RPMI7951 (cell line): Measurements from ENCODE around the gene NDUFB10. TPM values are rescaled to one million over a fixed set of nuclear protein-coding genes. Genes with fewer than 3 reads are reported as not detected.
"Not testable (repeated sequence)": the region's sequence is repeated elsewhere in the genome, so short reads cannot be mapped to it uniquely, and the experiment has no call there.

Experiments used
- DNase-seq: peaks from one replicate; pipeline ENCODE4 v3.0.0-alpha.2; 2012; ENCODE audit warnings: low read depth
- total RNA-seq: library from RNA; depleted of rRNA; stranded (reverse); fragments of >200 nt; shearing (Covaris generic); gene quantifications from 2 replicates; pipeline ENCODE4 v1.2.3, GENCODE V29; 2014

The NDUFB10 gene
- total RNA-seq, 1 experiment from 2014 or later = 209 TPM

DNA sequence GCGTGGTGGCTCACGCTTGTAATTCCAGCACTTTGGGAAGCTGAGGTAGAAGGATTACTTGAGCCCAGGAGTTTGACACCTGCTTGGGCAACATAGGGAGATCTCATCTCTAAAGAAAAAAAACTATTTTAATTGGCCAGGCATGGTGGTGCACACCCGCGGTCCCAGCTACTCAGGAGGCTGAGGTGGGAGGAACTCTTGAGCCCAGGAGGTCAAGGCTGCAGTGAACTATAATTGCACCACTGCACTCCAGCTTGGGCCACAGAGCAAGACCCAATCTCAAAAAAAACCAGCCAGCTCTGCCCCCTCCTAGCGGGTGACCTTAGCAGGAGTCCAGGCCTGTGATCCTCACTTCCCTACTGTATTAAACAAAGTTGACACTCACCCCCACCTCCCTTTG is 35.2 kb upstream of the NDUFB10 start:
- no peak for DNase-seq

DNA sequence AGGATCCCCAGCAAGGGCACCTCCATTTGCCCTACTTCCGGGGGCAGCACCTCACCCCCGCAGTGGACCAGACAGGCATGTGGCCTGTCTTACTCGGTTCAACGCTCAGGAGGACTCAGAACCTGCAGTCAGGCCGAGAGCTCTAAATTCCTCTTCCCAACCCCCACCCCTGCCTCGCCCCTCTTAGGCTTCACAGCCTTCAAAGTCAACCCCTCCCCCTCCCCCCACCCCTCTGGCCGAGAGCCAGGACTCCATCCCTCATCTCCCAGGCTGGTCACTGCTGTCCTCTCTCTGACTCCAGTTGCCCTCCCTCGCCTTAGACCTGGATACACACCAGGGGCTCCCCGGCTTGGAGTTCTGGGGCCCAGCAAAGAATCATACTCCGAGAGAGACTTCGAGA is 33.1 kb upstream of the NDUFB10 start:
- no peak for DNase-seq

DNA sequence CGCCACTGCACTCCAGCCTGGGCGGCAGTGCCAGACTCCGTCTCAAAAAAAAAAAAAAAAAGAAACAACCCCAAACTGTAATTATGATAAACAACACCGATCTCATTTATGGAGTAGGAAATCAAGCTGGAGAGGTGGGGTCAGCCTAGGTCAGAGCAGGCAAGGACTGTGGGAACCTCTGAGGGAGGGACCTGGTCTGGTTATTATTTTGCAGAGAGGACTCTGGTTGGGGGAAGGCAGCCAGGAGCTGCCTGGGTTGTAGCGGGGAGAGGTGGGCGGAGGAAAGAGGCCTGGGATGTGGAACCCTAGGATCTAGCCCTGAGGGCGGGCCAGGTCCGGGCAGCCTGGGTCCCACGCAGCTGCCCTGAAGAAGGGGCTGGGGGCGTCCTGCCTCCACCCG is 30.2 kb upstream of the NDUFB10 start:
- peak; percentile 28 for DNase-seq

DNA sequence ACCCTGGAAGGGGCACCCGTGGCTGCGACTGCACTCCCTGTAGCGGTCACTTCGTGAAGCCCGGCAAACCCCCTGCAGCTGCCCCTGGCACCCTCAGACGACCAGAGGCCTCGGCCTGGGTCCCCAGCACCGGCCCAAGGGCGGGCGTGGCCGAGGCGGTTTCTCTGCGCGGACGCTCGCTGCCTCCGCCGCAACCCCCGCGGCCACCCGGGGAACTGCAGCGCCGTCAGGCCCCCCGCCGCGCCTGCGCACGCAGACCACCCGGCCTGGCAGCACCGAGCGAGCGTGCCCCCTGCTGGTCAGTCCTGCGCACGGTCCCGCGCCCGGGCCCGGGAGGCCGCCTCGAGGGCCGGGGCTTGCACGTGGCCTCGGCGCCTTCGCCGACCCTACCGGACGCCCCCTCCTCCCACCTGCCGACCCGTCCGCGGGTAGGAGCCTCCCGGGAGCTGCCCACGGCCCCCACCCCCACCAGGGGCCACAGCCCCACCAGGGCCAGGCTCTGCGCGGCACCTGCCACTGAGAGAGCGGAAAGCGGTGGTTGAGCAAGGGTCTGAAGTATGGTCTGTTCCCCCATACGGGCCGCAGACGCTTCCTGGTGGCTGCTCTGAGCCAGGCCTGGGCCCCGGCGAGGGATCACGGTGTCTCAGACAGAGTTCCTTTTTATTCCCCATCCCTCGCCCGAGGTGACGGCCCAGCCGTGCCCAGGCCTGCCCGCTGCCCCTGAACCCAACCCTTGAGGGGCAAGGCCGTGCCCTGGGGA is 29.6 kb upstream of the NDUFB10 start:
- peak; percentile 68 for DNase-seq

DNA sequence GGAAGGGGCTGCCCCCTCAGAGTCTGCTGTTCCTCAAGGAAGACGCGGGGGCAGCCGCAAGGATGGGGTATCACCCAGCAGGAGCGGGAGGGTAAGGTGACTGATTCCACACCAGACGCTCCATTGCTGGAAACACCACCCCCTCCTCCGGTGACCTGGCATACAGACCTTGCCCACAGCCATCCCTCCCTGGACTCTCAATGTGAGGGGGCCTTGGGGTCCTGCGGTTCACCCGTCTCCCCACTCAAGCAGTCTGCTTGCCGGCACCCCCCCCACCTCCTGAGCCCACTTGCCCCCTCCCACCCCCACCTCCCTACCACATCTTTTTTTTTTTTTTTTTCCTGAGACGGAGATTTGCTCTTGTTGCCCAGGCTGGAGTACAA is 29.0 kb upstream of the NDUFB10 start:
- no peak for DNase-seq

DNA sequence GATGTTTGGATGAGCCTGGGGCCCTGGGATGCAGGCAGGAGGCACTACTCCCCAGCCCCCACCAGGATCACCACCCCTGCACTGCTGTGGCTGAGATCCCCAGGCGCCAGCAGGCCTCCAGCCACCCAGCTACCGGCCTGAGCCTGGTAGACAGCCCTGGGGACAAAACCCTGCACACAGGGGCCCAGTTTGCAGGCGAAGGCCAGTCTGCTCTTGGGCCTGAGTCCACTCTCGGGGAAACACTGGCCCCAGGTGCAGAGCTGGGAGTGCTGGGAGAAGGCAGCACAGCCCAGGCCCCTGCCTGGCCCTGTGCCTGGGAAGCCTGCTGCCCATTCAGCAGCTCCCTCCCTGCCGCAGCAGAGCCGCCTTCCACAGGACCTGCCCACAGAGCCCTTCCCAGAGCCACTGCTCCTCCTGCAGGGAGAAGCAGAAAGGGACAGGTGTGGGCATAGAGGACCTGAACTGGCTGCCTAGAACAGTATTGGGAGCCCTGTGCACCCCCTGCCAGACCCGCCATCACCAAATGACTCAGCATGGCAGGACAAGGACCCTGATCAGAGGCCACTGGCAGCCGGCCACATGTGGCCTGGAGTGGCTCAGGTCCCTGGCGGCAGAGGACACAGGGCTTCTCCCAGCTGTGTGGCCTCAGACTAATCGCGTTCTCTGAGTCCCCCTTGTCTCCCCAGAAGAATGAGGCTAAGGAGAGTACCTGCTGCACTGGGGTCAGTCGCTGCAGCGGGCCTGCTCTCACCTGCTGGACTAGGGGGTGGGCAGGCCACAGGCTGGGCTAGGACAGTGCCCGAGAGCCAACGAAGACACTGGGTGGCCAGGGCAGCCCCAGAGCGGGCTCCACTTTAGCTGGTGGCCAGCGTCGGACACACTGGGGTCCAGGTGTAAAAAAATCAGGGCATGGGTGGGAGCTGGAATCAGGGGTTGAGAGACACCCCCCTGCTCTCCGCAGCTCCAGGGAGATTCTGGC is 27.0 kb upstream of the NDUFB10 start:
- DNase-seq = no peak

DNA sequence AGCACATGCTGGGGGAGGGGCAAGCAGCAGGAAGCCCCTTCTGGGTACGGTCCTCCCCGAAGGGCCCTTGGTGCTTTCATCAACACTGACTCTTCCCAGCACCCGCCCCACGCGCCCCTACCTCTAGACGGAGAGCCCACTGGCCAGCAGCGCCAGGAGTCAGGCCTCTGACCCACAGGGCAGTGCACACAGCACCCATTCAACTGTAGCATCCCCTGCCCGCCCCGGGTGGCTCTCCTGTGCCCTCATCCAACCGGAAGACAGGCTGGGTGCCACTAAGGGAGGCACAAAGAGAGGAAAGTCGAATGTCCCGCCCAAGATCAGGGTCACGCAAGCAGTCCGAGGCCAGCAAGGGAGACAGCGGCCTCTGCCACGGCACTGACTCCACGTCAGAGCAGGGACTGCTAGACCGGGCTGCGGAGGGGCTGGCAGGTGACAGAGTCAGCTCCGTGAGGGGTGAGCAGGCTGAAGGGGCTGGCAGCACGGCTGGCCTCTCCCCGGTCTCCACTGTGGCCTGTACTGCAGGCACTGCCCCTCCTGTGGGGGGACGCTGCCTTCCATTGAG is 26.2 kb upstream of the NDUFB10 start:
- DNase-seq = no peak

DNA sequence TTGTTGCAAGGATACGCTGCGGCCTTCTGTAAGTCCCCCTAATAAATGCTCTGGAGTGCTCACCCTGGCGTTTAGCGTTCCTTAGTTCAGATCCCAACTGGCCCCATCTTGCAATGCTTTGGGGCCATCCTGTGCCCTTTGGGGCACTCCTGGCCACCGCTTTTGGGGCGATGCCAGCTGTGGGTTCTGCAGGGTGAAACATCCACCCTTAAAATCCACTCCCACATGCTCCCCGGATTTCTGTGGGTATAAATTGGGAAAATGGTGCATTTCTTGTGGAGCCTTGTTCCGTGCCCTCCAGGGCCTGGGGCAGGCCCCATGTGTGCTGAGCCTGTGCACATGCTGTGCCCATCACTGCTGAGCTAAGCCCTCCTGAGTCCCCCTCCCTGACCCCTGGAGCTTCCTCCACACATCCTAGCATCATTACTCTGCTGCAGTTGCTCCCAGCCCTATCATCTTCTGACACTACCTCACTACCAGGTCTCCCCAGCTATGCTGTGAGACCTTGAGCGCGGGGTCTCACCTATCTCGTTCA is 22.3 kb upstream of the NDUFB10 start:
- no peak for DNase-seq

DNA sequence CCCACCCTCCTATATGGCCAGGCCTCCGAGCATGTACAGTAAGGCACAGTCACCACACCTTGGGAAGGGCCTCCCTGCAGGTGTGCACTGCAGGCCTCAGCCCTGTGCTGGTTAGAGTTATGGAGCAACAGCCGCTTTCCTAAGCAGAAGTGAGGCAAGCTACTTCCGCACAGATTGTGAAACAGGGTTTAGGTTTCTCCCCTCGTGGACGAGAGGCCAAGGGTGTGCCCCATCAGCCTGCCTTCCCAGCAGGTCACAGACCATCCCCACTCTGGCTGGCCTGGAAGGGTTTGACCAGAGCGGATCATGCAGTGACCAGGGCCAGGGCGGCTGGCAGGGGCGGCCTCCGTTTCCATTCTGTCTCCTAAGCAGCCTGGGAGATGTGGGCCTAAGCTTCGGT is 21.0 kb upstream of the NDUFB10 start:
- DNase-seq = no peak

DNA sequence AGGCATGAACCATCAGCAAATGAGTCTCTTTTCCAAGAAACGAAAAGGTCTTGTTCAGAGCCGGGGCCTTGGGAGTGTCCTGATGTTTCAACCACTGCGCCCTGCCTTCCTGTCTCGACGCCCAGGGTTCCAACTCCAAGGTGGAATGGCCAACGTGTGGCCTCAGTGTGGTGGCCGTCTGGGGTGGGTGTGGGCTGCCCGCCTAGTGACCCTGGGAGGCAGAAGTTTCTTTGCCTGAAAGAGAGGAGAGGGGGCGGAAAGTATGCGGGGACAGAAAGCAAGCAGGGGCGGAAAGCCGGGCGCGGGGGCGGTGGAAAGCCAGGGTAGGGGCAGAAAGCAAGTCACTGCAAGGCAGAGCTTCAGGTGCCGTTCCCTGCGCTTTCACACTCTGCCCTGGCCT is 20.4 kb upstream of the NDUFB10 start:
- DNase-seq = no peak

DNA sequence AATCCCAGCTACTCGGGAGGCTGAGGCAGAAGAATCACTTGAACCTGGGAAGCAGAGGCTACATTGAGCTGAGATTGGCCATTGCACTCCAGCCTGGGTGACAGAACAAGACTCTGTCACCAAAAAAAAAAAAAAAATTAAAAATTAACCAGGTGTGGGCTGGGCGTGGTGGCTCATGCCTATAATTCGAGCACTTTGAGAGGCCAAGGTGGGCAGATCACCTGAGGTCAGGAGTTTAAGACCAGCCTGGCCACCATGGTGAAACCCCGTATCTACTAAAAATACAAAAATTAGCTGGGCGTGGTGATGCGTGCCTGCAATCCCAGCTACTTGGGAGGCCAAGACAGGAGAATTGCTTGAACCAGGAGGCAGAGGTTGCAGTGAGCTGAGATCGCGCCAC is 19.5 kb upstream of the NDUFB10 start:
- not testable (repeated sequence) for DNase-seq

DNA sequence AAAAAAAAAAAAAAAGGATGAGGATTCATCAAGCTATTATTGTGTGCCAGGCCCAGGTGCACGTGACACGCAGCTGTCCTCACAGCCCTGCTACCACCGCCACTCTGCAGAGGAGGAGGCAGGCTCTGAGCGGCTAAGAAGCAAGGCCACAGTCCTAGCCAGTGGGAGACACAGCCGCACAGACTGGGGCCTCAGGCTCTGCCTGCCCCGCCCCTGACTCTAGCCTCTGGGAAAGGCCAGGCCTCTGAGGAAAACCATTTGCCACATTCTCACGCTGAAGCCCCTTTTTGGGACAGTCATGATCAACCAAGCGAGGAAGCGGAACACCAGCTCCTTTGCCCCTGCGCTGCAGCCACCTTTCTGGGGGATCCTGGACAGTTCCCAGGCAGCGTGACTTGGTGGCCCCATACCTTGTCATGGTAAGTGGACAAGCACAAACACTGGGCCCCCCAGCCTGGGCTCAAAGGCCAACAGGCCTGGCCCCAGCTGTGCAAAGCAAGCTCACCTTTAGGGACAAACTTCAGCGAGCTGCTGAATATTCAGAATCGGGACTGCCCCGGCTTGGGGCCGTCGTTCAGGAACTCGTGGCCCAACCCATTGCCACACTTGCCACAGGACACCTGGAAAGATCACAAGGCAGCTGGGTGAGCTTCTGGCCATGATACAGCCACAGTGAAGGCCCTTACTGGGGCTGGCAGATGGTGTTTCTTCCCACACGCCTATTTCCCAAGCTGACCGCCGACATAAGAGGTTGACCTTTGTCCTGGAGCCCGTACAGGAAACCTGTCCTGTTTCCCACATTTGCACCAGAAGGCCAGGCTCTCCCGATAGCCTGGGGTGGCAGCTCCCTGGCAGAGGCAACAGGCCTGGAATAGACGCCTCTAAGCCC is 18.8 kb upstream of the NDUFB10 start:
- DNase-seq = no peak

DNA sequence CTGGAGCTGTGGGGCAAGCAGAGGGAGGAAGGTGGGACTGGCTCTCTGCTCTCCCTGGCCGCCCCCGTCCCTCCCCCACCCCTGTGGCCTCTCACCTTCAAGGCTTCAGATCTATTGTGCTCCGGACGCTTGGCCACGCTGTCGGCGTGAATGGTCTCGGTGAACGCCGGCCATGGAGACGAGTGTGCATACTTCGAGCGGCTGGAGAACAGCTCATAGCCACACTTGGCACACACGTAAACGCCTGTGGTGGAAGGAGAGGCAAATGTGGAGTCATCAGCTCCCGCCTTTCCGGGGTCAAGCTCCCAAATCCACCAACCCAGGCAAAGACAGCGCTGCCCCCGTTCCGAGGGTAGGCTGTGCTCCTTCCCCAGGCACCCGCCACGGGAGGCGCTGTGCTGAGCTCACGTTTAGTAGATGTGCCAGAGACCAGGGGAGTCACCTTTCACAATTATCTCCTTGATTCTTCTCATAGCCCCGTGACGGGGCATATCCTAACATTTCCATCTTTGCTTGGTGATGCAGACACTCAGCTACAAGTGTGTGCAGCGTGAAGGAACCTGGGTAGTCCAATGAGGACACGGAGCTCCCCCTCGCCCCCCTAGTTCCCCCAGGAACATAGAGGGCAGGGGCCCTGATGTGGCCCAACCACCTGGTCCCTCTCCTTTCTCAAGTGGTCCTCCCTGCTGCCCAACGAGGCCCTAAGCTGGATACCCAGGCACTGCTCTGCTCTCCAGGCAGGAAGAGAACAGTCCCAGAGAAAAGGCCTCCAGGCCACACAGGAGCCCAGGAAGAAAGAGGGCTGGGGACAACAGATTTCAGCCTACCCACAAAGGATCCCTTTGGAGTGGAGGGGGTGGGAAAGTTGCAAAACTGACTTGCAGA is 17.9 kb upstream of the NDUFB10 start:
- DNase-seq = no peak

DNA sequence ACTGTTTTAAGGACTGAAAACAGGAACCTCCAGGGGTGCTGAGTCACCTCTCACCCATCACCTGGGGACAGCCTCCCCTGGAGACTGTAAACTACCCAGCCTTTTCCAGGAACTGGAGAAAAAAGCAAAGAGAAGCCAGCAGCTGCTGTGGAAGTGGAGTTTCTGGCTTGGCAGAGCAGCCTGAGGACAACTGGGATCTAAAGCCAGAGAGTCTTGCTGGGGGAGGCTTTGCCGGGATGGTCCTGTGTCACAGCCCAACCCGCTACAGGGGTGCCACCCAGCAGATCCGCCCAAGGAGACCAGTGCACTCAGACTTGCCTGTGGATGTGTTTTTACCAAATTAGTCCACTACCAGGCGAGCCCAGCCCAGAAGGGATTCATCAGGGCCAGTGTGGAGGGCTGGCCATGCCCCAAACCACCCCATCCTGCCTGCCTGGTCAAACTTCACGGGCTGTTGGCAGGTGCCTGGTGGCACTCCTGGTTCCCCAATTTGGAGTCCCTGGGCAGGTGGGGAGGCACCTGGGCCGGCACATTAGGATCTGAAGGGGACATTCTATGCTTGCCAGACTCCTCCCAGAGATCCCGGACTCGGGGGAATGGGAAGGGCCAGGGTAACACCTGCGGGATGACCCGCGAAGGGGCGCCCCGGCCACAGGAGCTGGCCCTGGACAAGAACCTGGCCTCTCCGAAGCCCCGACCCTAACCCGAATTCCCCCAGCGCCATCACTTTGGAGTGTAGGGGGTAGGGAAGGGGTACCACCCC is 17.1 kb upstream of the NDUFB10 start:
- no peak for DNase-seq

DNA sequence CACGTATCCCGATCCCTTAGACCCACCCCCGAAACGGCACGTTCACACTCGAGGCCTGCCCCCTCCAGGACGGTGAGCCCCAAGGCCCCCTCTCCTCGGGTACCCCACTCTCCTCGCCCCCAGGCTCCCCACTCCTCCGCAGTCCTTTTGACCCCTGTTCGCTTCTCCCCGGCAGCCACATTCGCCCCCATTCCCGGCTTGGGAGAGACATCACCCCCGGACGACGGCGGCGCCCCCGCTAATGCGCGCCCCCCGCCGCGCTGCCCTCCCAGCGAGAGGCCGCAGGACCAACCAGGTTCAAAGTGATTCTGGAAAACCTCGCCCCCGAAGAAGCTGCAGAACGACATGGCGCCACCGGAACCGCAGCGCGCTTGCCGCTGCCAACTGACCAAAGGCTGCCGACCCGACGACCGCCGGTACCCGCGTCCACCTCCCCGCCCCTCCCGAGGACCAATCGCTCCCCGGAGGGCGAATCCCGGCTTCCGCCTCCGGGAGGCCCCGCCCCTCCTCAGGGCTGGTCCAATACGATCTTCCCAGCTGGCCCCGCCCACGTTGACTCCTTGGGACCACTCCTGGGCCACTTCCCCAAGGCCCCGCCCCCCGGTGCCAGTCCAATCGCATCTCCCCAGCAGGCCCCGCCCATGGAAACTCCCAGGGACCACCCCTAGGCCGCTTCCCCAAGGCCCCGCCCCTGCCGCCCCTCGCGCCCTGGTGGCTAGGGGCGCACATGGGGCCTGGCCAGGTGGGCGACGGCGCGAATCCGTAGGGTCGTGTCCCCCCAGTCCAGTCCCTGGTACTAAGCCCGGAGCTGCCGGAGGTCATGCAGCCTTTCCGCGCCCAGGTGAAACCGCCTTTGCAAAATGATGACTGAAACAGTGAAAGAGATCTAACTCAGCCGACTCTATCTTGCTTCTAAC is 16.3 kb upstream of the NDUFB10 start, which contains the start of gene MSRB1:
MSRB1 (minus strand) TSS at position 390 of the 917 bp plus-strand sequence; CDS start at position 347, 43 bp downstream.
- DNase-seq = peak; percentile 96

DNA sequence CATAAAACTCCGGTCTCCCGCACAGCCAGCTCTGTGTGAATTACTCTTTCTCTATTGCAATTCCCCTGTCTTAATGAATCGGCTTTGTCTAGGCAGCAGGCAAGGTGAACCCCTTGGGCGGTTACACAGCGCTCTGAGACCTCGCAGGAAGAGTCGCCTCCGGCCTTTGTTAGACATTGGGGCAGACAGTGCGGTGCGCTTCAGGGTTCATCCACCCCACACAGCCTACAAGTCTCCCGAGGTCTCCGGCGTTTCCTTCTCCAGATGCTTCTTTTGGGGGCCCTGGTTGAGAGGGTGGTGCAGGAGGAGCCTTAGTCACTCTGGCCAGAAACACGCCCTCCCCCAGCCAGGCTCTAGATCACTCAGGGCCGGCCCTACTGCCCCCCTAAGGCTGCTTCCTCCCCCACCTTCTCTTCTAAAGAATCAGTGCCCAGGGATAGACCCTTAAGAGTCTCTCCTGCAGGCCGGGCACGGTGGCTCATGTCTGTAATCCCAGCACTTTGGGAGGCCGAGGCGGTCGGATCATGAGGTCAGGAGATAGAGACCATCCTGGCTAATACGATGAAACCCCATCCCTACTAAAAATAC is 14.6 kb upstream of the NDUFB10 start:
- DNase-seq = no peak

DNA sequence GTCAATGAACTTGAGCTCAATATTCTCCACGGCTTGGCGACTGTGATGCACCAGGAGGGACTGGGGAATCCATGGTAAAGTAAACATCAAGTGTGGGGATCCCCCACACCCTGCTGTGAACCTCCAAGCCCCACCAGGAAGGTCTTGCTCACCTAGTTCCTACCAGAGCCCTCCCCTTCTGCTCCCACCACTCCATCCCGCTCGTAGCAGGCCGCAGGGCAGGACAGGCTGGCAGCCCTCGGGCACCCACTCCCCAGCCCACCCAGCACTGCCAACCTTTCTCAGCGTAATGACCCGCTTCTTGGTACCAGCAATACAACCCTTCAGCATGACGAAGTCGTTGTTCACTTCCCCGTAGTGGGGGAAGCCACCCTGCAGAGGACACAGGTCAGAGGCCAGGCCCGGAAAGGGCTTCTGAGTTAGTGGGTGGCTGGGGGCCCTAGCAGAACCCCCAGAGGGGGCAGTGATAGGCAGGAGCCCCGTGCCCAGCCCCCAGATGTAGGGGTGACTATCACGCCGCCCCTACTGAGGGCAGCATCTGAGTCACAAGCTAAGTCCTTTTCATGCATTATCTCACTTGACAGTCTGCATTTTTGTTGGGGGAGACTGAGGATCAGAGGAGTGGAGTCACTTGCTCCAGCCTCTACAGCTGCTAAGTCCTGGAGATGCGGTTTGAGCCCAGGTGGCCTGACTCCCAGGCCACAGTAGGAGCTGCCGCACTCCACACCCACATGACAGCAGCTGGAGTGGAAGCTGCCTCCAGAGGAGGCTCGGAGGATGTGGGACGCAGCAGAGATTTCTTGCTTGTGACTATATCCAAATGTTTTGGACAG is 13.6 kb upstream of the NDUFB10 start:
- no peak for DNase-seq
